Suppressor macrophage treated with lipopolysaccharide for 1 hour (primary cell): ENCODE data around the gene TBX2.
"Not testable (repeated sequence)": the region's sequence is repeated elsewhere in the genome, so short reads cannot be mapped to it uniquely, and the experiment has no call there.

Experiments
- DNase-seq, 3 donors: peaks; one replicate each; pipeline ENCODE4 v3.0.0-alpha.2; 2020 to 2022

Gene TBX2

GRCh38 chr17:61415374-61416210, 15.9 kb downstream of the TBX2 start:
- no peak for DNase-seq

GRCh38 chr17:61416211-61416539, 16.5 kb downstream of the TBX2 start:
- no peak for DNase-seq

GRCh38 chr17:61416540-61417363, 17.1 kb downstream of the TBX2 start:
- DNase-seq = peak; percentile 85 to 88 (median 86)

- DNase-seq = peak in 2 of 3 donors; percentile 48 to 68
Measured at GRCh38 chr17:61418449-61418848, 18.8 kb downstream of the TBX2 start.

GRCh38 chr17:61419496-61420046, 19.9 kb downstream of the TBX2 start:
- DNase-seq = no peak

GRCh38 chr17:61420052-61420451, 20.4 kb downstream of the TBX2 start:
- no peak for DNase-seq

GRCh38 chr17:61420745-61421398, 21.2 kb downstream of the TBX2 start:
- no peak for DNase-seq

- DNase-seq = no peak
Measured at GRCh38 chr17:61421460-61421859, 21.8 kb downstream of the TBX2 start.

- no peak for DNase-seq
Measured at GRCh38 chr17:61422116-61422799, 22.6 kb downstream of the TBX2 start.

- DNase-seq = no peak
Measured at GRCh38 chr17:61422869-61423268, 23.2 kb downstream of the TBX2 start.

- DNase-seq = no peak
Measured at GRCh38 chr17:61423967-61424649, 24.5 kb downstream of the TBX2 start.

GRCh38 chr17:61425682-61426481, 26.2 kb downstream of the TBX2 start:
- no peak for DNase-seq

GRCh38 chr17:61426482-61427304, 27.1 kb downstream of the TBX2 start:
- no peak for DNase-seq

- no peak for DNase-seq
Measured at GRCh38 chr17:61427567-61427966, 27.9 kb downstream of the TBX2 start.

GRCh38 chr17:61429274-61429673, 29.6 kb downstream of the TBX2 start:
- no peak for DNase-seq

GRCh38 chr17:61429831-61430230, 30.2 kb downstream of the TBX2 start:
- DNase-seq = not testable (repeated sequence)

GRCh38 chr17:61431594-61432311, 32.1 kb downstream of the TBX2 start:
- DNase-seq = no peak

- DNase-seq = no peak
Measured at GRCh38 chr17:61436273-61436672, 36.6 kb downstream of the TBX2 start.

- no peak for DNase-seq
Measured at GRCh38 chr17:61436995-61437704, 37.5 kb downstream of the TBX2 start.
